Astrocyte (in vitro differentiated cells and primary cell): Measurements from ENCODE around the gene TAF11L5. TPM values are rescaled to one million over a fixed set of nuclear protein-coding genes. Genes with fewer than 3 reads are reported as not detected.
"Not testable (repeated sequence)": the region's sequence is repeated elsewhere in the genome, so short reads cannot be mapped to it uniquely, and the experiment has no call there.

Experiments
- DNase-seq: peaks from one replicate; pipeline ENCODE4 v3.0.0-alpha.2; 2010; ENCODE audit warnings: low read depth
- FAIRE-seq: peaks from 2 replicates; lab custom pipeline; 2011; peaks lifted over from hg19 to GRCh38; lab: Jason Lieb, UNC
- H2AFZ ChIP-seq: 2 replicates; pipeline ENCODE4 v1.6.0; 2012; ENCODE audit warnings: low read depth, low read length, inconsistent platforms
- H3K27ac ChIP-seq: 2 replicates; pipeline ENCODE4 v1.5.1; 2011; ENCODE audit warnings: low read depth, low read length, inconsistent platforms
- H3K27me3 ChIP-seq: 2 replicates; pipeline ENCODE4 v1.6.0; 2011; ENCODE audit warnings: low read length, inconsistent platforms; ENCODE audit not compliant: insufficient read depth
- H3K36me3 ChIP-seq: 2 replicates; pipeline ENCODE4 v1.5.1; 2011; ENCODE audit warnings: low read length, inconsistent platforms; ENCODE audit not compliant: insufficient read depth
- H3K4me1 ChIP-seq: 2 replicates; pipeline ENCODE4 v1.5.1; 2011; ENCODE audit warnings: low read length, inconsistent platforms; ENCODE audit not compliant: insufficient read depth
- H3K4me2 ChIP-seq: 2 replicates; pipeline ENCODE4 v1.6.0; 2012; ENCODE audit warnings: low read length, inconsistent platforms
- H3K4me3 ChIP-seq: 2 replicates; pipeline ENCODE4 v1.5.1; 2011; ENCODE audit warnings: low read depth, mild to moderate bottlenecking, low read length, inconsistent platforms; ENCODE audit not compliant: insufficient read depth
- H3K79me2 ChIP-seq: 2 replicates; pipeline ENCODE4 v1.6.0; 2012; ENCODE audit warnings: mild to moderate bottlenecking, low read length, inconsistent platforms; ENCODE audit not compliant: insufficient read depth
- H3K9ac ChIP-seq: 2 replicates; pipeline ENCODE4 v1.6.0; 2012; ENCODE audit warnings: mild to moderate bottlenecking, low read length, inconsistent platforms
- H3K9me3 ChIP-seq: 2 replicates; pipeline ENCODE4 v1.5.1; 2012; ENCODE audit warnings: low read depth, mild to moderate bottlenecking, low read length, inconsistent platforms; ENCODE audit not compliant: insufficient read depth
- H4K20me1 ChIP-seq: 2 replicates; pipeline ENCODE4 v1.6.0; 2012; ENCODE audit warnings: low read length, inconsistent platforms; ENCODE audit not compliant: insufficient read depth
- H3K27ac Mint-ChIP-seq: one replicate; pipeline ENCODE4 v1.8.0; 2021; ENCODE audit warnings: mild to moderate bottlenecking, mixed read lengths; ENCODE audit not compliant: unreplicated experiment
- H3K27me3 Mint-ChIP-seq: one replicate; pipeline ENCODE4 v1.8.0; 2021; ENCODE audit warnings: low read depth, mixed read lengths; ENCODE audit not compliant: unreplicated experiment
- H3K36me3 Mint-ChIP-seq: one replicate; pipeline ENCODE4 v1.8.0; 2021; ENCODE audit warnings: low read depth, mixed read lengths; ENCODE audit not compliant: unreplicated experiment
- H3K4me1 Mint-ChIP-seq: one replicate; pipeline ENCODE4 v1.8.0; 2021; ENCODE audit warnings: low read depth, mixed read lengths; ENCODE audit not compliant: unreplicated experiment
- H3K4me3 Mint-ChIP-seq: one replicate; pipeline ENCODE4 v1.8.0; 2021; ENCODE audit warnings: mild to moderate bottlenecking, moderate library complexity, mixed read lengths; ENCODE audit not compliant: unreplicated experiment
- H3K9me3 Mint-ChIP-seq: one replicate; pipeline ENCODE4 v1.8.0; 2021; ENCODE audit warnings: mild to moderate bottlenecking, mixed read lengths; ENCODE audit not compliant: unreplicated experiment
- EZH2 ChIP-seq: IDR thresholded peaks from 2 replicates; pipeline ENCODE4 v1.6.1; 2012; ENCODE audit warnings: mild to moderate bottlenecking, low read length, inconsistent platforms; ENCODE audit not compliant: insufficient read depth
- total RNA-seq: library from RNA; stranded (reverse); gene quantifications from 2 replicates; pipeline ENCODE4 v1.2.1, GENCODE V29; 2021
- TF ChIP-seq, protein P1 (sequence below): IDR thresholded peaks from 2 replicates; pipeline ENCODE4 v1.5.1; 2011; ENCODE audit warnings: low read depth, mild to moderate bottlenecking, inconsistent platforms, low read length, moderate library complexity; ENCODE audit not compliant: insufficient read depth

Gene TAF11L5
- total RNA-seq, 1 donor from 2014 or later = not detected

DNA sequence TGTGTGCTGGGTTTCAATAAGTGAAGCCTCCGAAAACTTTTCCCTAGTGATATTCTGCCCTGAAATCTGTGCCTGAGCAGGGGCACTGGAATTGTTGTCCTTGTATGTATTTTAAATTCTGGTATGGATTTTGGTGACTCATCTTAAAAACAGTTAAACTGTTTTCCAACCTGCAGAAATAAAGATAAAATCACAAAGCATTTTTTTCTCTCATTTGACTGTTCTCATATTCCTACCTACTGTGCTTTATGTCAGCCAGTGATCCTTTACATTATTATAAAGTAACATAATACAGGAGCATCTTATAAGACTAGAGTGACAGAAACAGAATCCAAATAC, 37.9 kb upstream of the TAF11L5 start:
- no peak overlapping the region for H3K4me3 ChIP-seq
- no peaks in the 10 kb centered on the region for H3K79me2 ChIP-seq
- H3K4me2 ChIP-seq = no peak overlapping the region
- H3K27ac ChIP-seq = no peak overlapping the region
- Mint-ChIP-seq H3K4me1 (peaks cover 3% of the 10 kb centered on the region), H3K36me3 (no peaks in the 10 kb centered on the region), H3K27me3 (no peaks in the 10 kb centered on the region), H3K9me3 (no peaks in the 10 kb centered on the region), H3K4me3 (no peak overlapping the region), H3K27ac (no peak overlapping the region)
- H3K27me3 ChIP-seq = peaks cover 2% of the 10 kb centered on the region
- no peaks in the 10 kb centered on the region for H3K9me3 ChIP-seq
- FAIRE-seq (no peak), DNase-seq (no peak)
- TF ChIP-seq EZH2 = no peak
- TF ChIP-seq, protein P1, sequence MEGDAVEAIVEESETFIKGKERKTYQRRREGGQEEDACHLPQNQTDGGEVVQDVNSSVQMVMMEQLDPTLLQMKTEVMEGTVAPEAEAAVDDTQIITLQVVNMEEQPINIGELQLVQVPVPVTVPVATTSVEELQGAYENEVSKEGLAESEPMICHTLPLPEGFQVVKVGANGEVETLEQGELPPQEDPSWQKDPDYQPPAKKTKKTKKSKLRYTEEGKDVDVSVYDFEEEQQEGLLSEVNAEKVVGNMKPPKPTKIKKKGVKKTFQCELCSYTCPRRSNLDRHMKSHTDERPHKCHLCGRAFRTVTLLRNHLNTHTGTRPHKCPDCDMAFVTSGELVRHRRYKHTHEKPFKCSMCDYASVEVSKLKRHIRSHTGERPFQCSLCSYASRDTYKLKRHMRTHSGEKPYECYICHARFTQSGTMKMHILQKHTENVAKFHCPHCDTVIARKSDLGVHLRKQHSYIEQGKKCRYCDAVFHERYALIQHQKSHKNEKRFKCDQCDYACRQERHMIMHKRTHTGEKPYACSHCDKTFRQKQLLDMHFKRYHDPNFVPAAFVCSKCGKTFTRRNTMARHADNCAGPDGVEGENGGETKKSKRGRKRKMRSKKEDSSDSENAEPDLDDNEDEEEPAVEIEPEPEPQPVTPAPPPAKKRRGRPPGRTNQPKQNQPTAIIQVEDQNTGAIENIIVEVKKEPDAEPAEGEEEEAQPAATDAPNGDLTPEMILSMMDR = no peak
- no peaks in the 10 kb centered on the region for H4K20me1 ChIP-seq
- H3K4me1 ChIP-seq = no peaks in the 10 kb centered on the region
- H3K36me3 ChIP-seq = no peaks in the 10 kb centered on the region
- no peak overlapping the region for H3K9ac ChIP-seq
- no peak overlapping the region for H2AFZ ChIP-seq

DNA sequence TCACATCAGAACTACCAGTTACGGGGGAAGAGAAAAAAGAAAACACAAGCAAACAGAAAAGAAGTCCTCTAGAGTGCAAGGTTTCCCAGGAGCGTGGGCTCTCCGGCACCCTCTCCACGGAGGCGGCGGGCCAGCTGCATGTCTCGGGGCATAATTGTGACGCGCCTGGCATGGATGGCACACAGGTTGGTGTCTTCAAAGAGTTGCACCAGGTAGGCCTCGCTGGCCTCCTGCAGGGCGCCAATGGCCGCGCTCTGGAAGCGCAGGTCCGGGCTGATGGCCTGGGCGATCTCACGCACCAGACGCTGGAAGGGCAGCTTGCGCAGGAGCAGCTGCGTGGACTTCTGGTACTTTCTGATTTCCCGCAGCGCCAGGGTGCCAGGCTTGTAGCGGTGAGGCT, 33.8 kb upstream of the TAF11L5 start:
- not testable (repeated sequence) for H3K36me3 ChIP-seq, H3K79me2 ChIP-seq, H3K9me3 ChIP-seq, H3K4me1 Mint-ChIP-seq, H3K27ac ChIP-seq, H3K9ac ChIP-seq, H3K9me3 Mint-ChIP-seq, H2AFZ ChIP-seq, H3K27me3 ChIP-seq, H3K4me2 ChIP-seq, H3K4me3 ChIP-seq, H3K36me3 Mint-ChIP-seq, DNase-seq, FAIRE-seq, H4K20me1 ChIP-seq, H3K4me1 ChIP-seq, H3K4me3 Mint-ChIP-seq, H3K27ac Mint-ChIP-seq, H3K27me3 Mint-ChIP-seq

DNA sequence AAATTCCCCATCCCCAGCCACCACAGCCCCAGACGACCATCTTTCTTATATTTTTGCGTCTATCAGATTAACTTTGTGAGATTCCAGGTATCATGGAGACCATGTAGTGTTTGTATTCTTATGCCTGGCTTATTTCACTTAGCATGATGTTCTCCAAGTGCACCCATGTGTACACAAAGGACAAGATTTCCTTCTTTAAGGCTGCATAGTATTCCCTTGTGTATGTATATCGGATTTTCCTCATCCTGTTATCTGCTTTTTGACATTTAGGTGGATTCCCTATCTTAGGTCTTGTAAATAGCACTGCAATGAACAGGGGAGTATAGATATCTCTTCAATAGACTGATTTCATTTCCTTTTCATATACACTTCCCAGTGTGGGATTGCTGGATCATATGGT, 32.3 kb upstream of the TAF11L5 start:
- no peak for FAIRE-seq
- H3K27me3 Mint-ChIP-seq = no peaks in the 10 kb centered on the region

More for the DNA sequence above, 32.3 kb upstream of the TAF11L5 start:
- no peak for TF ChIP-seq EZH2
- TF ChIP-seq, protein P1 = no peak
- H3K4me1 ChIP-seq = no peaks in the 10 kb centered on the region
- H4K20me1 ChIP-seq = no peaks in the 10 kb centered on the region
- no peak for DNase-seq
- Mint-ChIP-seq H3K4me1 (no peaks in the 10 kb centered on the region), H3K27ac (no peak overlapping the region), H3K36me3 (no peaks in the 10 kb centered on the region), H3K4me3 (no peak overlapping the region), H3K9me3 (no peaks in the 10 kb centered on the region)
- H3K9ac ChIP-seq = no peak overlapping the region
- H3K36me3 ChIP-seq = no peaks in the 10 kb centered on the region
- no peak overlapping the region for H3K4me3 ChIP-seq
- no peak overlapping the region for H2AFZ ChIP-seq
- H3K27me3 ChIP-seq = peaks cover 2% of the 10 kb centered on the region
- H3K27ac ChIP-seq = no peak overlapping the region
- H3K79me2 ChIP-seq = no peaks in the 10 kb centered on the region
- H3K9me3 ChIP-seq = no peaks in the 10 kb centered on the region
- no peak overlapping the region for H3K4me2 ChIP-seq
